Epidermal melanocyte (primary cell): ENCODE measurements around the gene ZNF429.
"Not testable (repeated sequence)": the region's sequence is repeated elsewhere in the genome, so short reads cannot be mapped to it uniquely, and the experiment has no call there.

Experiments used
- DNase-seq: peaks from one replicate; pipeline ENCODE4 v3.0.0; 2011; ENCODE audit warnings: low spot score; ENCODE audit not compliant: insufficient read length

The ZNF429 gene

GRCh38 chr19:21590867-21591266 lies 85.5 kb downstream of the ZNF429 start:
- DNase-seq, result no peak

- no peak for DNase-seq
These were observed 87.6 kb downstream of the ZNF429 start for GRCh38 chr19:21593008-21593481.

GRCh38 chr19:21593502-21593901 lies 88.1 kb downstream of the ZNF429 start:
- DNase-seq, result no peak

GRCh38 chr19:21593934-21594820 lies 88.8 kb downstream of the ZNF429 start:
- no peak for DNase-seq

GRCh38 chr19:21595185-21595584 lies 89.8 kb downstream of the ZNF429 start:
- DNase-seq, result no peak

- DNase-seq, result no peak
These were observed 96.8 kb downstream of the ZNF429 start for GRCh38 chr19:21602082-21602658.

- DNase-seq, result not testable (repeated sequence)
These were observed 97.4 kb downstream of the ZNF429 start for GRCh38 chr19:21602659-21603430.

- DNase-seq, result no peak
These were observed 98.2 kb downstream of the ZNF429 start for GRCh38 chr19:21603431-21604231.

- no peak for DNase-seq
These were observed 99.0 kb downstream of the ZNF429 start for GRCh38 chr19:21604351-21604926.
